DMS114 treated with DMSO at 0.1 percent for 48 hours (cell line): ENCODE measurements around the gene GPS1.

Source experiments
- DNase-seq: peaks from one replicate; lab custom pipeline; 2025; ENCODE audit not compliant: unreplicated experiment; lab: John Stamatoyannopoulos, UW

The GPS1 gene

DNA sequence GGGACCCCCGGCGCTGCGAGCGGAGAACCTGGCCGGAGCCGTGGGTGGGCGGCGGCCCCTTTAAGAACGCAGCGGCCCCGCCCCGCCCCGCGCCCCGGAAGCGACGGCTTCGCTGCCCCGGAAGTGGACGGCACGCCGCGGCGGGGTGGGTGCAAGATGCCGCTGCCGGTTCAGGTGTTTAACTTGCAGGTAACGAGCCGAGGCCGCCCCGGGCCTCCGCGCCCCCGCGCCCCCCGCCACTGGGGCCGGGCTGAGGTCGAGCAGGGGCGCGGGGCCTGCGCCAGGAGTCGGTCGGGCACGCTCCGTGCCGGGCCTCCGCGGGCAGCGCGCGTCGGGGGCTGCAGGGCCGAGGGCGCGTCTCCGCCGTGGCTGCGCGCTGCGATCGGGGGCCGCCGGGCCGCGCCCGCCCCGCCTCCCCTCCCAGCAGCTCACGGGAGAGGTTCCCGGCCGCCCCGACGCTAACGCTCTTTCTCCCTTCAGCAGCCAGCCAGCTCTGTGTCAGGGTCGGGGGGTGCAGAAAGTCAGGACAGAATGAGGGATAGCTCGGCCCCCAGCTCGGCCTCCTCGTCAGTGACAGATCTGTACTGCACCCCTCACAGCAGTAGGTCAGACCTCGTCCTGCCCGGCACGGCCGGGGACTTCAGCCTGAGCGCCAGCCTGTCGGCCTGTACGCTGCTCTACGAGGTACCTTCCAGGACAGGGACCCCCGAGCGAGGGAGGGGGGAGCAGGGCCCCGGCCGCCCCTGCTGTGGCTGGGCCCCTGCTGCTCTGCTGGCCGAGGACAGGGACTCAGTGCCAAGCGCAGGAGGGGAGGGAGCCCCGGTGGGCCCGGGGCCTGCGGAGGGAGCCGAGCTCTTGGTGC, at the start of gene GPS1, which contains the start of gene RFNG:
TSS of gene GPS1 (plus strand) at position 123 of the 862 bp plus-strand sequence. CDS start at position 157, 34 bp downstream.
TSS of gene RFNG (minus strand) at position 36 of the 862 bp plus-strand sequence. CDS start 45 bp downstream, outside the sequence.
- DNase-seq, result peak; percentile 45

DNA sequence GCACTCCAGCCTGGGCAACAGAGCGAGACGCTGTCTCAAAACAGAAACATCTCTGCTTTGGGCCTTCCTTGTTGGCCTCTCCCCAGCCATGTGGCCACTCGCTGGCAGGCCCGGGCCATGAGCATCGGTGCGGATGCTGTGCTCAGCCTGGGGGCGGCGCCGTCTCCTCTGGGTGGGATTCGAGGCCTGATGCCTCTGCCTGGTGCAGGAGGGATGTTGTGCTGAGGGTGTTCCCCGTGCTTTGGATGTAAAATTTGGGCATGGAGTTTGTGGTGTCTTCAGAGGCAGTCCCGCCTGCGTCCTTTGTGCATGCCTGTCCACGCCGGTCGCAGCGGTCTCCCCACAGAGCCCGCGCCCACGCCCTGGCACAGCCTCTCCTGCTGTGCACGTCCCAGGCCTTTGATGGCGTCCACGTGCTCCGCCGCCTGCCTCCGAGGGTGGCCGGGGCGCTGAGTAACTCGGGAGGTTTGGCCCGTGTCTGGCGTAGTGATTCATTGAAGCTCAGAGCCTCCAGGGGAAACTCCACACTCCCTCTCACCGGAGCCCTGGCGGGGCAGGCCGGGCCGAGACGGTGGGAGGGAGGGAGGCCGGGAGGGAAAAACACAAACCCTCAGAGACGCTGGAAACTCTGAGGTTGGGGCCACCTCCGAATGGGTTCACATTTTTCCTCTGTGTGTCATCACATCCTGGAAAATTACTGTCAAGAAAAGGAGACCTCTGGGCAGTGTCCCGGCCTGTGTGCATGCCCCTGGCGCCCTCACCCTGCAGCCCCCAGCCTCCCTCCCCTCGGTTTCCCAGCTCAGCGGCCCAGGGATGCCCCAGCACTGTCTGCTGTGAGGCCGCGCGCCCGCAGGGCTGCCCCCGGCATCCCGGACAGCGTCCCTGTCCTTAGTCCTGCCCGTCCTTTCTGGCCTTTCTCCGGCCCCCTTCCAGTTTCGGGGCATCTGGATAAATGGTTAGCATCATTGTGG, 48.0 kb upstream of the GPS1 start:
- no peak for DNase-seq

GRCh38 chr17:82004517-82005455, 46.9 kb upstream of the GPS1 start:
- DNase-seq, result no peak

DNA sequence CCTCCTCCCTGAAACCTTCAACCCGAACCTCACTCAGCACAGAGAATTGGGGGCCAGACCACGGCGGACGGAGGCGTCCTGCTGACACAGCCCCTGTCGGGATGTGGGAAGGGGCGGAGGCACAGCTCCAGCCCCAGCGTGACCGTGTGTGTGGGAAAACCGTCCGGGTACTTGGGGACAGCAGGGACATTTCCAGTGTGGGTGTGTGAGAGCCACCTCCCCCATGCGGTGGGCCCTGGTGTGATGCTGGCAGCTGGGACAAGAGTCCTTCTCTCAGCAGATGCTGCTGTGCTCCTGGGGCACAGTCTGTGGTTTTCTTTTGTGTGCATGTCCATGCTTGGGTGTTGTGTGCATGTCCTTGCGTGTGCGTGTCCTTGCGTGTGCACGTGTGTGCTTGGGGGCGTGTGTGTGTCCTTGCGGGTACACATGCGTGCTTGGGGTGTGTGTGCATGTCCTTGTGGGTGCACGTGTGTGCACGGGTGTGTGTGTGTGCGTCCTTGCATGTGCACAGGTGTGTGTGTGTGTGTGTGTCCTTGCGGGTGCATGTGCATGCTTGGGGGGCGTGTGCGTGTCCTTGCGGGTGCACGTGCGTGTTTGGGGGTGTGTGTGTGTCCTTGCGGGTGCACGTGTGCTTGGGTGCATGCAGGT, 45.9 kb upstream of the GPS1 start:
- no peak for DNase-seq

GRCh38 chr17:82006468-82007227, 45.0 kb upstream of the GPS1 start:
- DNase-seq, result no peak

DNA sequence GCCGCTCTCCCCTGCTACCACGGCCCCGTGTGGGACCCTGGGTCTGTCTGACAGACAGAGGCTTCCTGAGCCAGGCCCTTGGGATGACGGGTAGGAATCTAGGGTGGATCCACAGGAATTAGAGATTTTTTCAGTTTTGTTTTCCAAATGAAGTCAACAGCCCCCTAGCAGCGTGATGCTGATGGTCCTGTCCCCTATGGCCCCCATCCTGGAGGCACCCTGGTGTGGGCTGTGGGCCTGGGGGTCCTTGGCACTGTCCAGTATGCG, 44.5 kb upstream of the GPS1 start:
- DNase-seq, result no peak

DNA sequence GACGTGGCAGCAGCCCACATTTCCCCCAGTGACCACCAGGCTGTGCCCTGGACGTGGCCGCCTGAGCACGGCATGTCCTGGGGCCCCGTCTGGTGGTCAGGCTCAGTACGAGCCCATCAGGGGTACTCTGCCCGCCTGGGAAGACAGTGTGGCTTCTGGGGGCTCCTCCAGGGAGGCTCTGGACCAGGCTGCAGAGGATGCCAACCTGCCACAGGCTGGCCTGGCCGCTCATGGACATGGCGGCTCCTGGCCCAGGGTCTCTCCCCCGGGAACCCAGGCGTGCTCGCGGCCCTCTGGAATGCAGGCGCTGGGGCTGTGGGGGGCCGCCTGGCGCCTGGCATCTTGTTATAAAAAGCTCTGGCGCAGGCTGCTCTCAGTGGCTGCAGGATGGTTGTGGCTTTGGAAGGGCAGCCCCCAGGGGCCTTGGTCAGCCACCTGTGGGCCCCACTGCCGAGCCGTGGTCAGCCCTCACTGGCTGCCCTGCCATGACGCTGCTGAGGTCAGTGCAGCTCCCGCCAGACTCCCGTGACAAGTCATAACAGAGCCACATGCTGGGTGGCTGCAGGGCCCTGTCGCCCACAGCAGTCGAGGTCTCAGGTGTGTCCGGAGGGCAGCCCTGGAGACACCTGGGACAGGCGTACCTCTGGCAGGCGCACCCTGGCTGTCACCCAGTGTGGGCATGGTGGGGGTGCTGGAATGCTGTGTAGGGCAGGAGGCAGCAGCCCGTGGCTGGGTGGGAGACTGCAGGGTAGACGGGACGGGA, 44.0 kb upstream of the GPS1 start:
- DNase-seq, result no peak

GRCh38 chr17:82008258-82008940, 43.3 kb upstream of the GPS1 start:
- DNase-seq, result no peak

- no peak for DNase-seq
These were observed 42.7 kb upstream of the GPS1 start for GRCh38 chr17:82008941-82009405.

GRCh38 chr17:82009413-82009812, 42.3 kb upstream of the GPS1 start:
- DNase-seq, result no peak

- DNase-seq, result no peak
These were observed 40.8 kb upstream of the GPS1 start for GRCh38 chr17:82010575-82011525.

DNA sequence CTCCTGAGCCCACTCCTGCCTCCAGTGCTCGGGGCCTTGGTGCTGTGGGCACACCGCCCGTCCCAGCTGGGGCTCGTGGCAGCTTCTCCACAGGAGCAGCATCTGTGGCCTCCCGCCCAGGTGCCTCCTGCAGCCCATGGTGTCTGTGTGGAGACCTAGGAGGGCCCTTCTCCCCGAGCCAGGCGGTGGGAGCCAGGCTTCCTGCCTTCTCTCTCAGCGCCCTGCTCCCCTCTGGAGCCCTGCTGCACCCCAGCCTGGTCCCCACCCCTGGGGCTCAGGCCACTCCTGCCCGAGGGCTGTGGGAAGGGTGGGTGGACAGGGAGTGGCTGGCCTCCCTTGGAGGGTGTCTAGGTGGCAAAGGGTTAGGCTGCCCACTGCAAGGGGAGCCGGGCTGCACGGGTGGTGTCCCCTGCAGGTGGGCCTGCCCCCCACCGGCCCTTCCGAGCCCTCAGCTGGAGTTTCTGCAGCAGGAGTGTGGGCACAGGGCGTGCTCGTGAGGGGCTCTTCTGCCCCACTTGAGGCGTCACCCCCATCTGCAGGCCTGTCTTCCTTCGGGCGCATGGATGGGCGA, 40.0 kb upstream of the GPS1 start:
- DNase-seq, result no peak

- no peak for DNase-seq
These were observed 39.4 kb upstream of the GPS1 start for GRCh38 chr17:82012261-82012639.

- no peak for DNase-seq
These were observed 38.9 kb upstream of the GPS1 start for GRCh38 chr17:82012640-82013295.

GRCh38 chr17:82013341-82013740, 38.4 kb upstream of the GPS1 start:
- no peak for DNase-seq

DNA sequence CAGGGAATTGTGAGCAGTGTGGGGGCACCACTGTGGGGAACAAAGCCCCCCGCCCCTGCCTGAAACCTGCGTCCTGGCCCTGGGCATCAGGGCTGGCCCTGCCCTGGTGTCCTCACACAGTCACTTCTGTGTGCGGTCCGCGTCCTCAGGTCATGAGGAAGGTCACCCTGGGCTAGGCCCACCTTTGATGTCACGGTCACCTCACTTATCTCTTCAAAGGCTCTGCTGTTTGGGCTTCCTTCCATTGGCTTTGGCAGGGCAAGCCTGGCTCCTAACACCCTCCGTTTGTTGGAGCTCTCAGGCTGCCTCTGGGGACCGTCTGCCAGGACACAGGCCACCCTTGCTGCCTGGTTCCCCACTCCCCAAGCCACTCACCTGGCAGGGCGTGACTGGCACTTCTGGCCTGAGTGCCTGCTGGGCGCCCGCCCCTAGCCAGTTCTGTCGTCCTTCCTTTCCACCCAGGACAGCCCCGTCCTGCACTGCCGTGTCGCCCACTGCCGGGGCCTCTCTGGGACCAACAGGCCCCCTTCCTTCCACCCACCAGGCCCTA, 37.9 kb upstream of the GPS1 start:
- no peak for DNase-seq
